IMR-90 (cell line): Measurements from ENCODE around the gene MIEF1. TPM values are rescaled to one million over a fixed set of nuclear protein-coding genes. Genes with fewer than 3 reads are reported as not detected.

ENCODE experiments used
- ATAC-seq: fragments of 200-7000 bp; cut with Tn5 transposase; 2 replicates; pipeline ENCODE4 v1.9.1; 2020; ENCODE audit warnings: low read depth, mild to moderate bottlenecking, moderate library complexity
- BruUV-seq: library from RNA; stranded (reverse); fragments of 400-500 nt; replicated peaks from 2 replicates; lab custom pipeline; 2021; lab: Mats Ljungman, UMichigan
- CTCF ChIA-PET: fragments of 300-600 bp; formaldehyde crosslinking; extraction: SDS; loops from one replicate; lab custom pipeline; 2021; ENCODE audit warnings: antibody characterized with exemption; lab: Yijun Ruan, JAX
- POLR2A ChIA-PET: fragments of 300-600 bp; sonication (Branson Sonifier 250); formaldehyde crosslinking; loops from one replicate; lab custom pipeline; 2022; ENCODE audit warnings: antibody characterized with exemption; ENCODE audit not compliant: unreplicated experiment; lab: Charles Lee
- DNase-seq: peaks from one replicate; pipeline ENCODE4 v3.0.0; 2013
- H2AFZ ChIP-seq: replicated peaks from 2 replicates; pipeline ENCODE3; 2013; ENCODE audit warnings: low read length, mild to moderate bottlenecking; ENCODE audit not compliant: poor library complexity
- H2AK5ac ChIP-seq: 2 replicates; pipeline ENCODE4 v1.6.1; 2013; ENCODE audit warnings: low read depth, low read length, inconsistent platforms
- H2AK9ac ChIP-seq: replicated peaks from 2 replicates; pipeline ENCODE3; 2013; ENCODE audit warnings: mild to moderate bottlenecking, low read depth, low read length, moderate library complexity; ENCODE audit not compliant: poor library complexity
- H2BK120ac ChIP-seq: 2 replicates; pipeline ENCODE4 v1.6.1; 2013; ENCODE audit warnings: low read depth, low read length, inconsistent platforms
- H2BK15ac ChIP-seq: 3 replicates; pipeline ENCODE4 v1.6.1; 2013; ENCODE audit warnings: low read depth, low read length, inconsistent platforms
- H2BK20ac ChIP-seq: 2 replicates; pipeline ENCODE4 v1.6.1; 2013; ENCODE audit warnings: low read depth, mild to moderate bottlenecking, inconsistent platforms, low read length, moderate library complexity
- H2BK5ac ChIP-seq: 2 replicates; pipeline ENCODE4 v1.6.1; 2013; ENCODE audit warnings: mild to moderate bottlenecking, low read depth, low read length, inconsistent platforms; ENCODE audit not compliant: poor library complexity, severe bottlenecking
- H3K14ac ChIP-seq: replicated peaks from 2 replicates; pipeline ENCODE4 v1.6.1; 2013; ENCODE audit warnings: low read depth, low read length, inconsistent platforms
- H3K18ac ChIP-seq: 2 replicates; pipeline ENCODE4 v1.6.1; 2013; ENCODE audit warnings: low read depth, low read length, control low read depth
- H3K23ac ChIP-seq: 2 replicates; pipeline ENCODE4 v1.6.1; 2013; ENCODE audit warnings: low read depth, low read length, inconsistent platforms
- H3K27ac ChIP-seq: 2 replicates; pipeline ENCODE4 v1.5.1; 2013; ENCODE audit warnings: mild to moderate bottlenecking, control low read depth, low read length; ENCODE audit not compliant: insufficient read depth
- H3K27me3 ChIP-seq: 2 replicates; pipeline ENCODE4 v1.6.1; 2013; ENCODE audit warnings: low read length; ENCODE audit not compliant: control insufficient read depth, insufficient read depth
- H3K36me3 ChIP-seq: 2 replicates; pipeline ENCODE4 v1.6.1; 2013; ENCODE audit warnings: low read length, mixed read lengths; ENCODE audit not compliant: control insufficient read depth, insufficient read depth
- H3K4ac ChIP-seq: 2 replicates; pipeline ENCODE4 v1.6.1; 2013; ENCODE audit warnings: low read depth, low read length, inconsistent platforms
- H3K4me1 ChIP-seq: 2 replicates; pipeline ENCODE4 v1.6.1; 2013; ENCODE audit warnings: low read length, mixed read lengths; ENCODE audit not compliant: control insufficient read depth, insufficient read depth
- H3K4me2 ChIP-seq: 2 replicates; pipeline ENCODE4 v1.6.1; 2013; ENCODE audit warnings: low read depth, mild to moderate bottlenecking, control low read depth, low read length, moderate library complexity
- H3K4me3 ChIP-seq: 2 replicates; pipeline ENCODE4 v1.5.1; 2013; ENCODE audit warnings: low read depth, mild to moderate bottlenecking, control low read depth, low read length, moderate library complexity; ENCODE audit not compliant: insufficient read depth
- H3K56ac ChIP-seq: 2 replicates; pipeline ENCODE4 v1.6.1; 2013; ENCODE audit warnings: low read length, inconsistent platforms; ENCODE audit not compliant: insufficient read depth; ENCODE audit errors: extremely low read depth
- H3K79me1 ChIP-seq, 2 experiments: 2 replicates each; pipeline ENCODE4 v1.6.1; 2013; ENCODE audit warnings: low read length in 2 of 2, inconsistent platforms in 1 of 2, low read depth in 1 of 2
- H3K9ac ChIP-seq: 2 replicates; pipeline ENCODE4 v1.6.1; 2013; ENCODE audit warnings: low read depth, low read length, control low read depth
- H3K9me1 ChIP-seq: 2 replicates; pipeline ENCODE4 v1.6.1; 2013; ENCODE audit warnings: low read length, inconsistent platforms; ENCODE audit not compliant: insufficient read depth
- H3K9me3 ChIP-seq: 2 replicates; pipeline ENCODE4 v1.6.1; 2013; ENCODE audit warnings: low read length; ENCODE audit not compliant: control insufficient read depth, insufficient read depth
- H4K20me1 ChIP-seq: 2 replicates; pipeline ENCODE4 v1.6.1; 2013; ENCODE audit warnings: low read length, inconsistent platforms; ENCODE audit not compliant: insufficient read depth
- H4K5ac ChIP-seq: 2 replicates; pipeline ENCODE4 v1.6.1; 2013; ENCODE audit warnings: mild to moderate bottlenecking, low read depth, low read length, control low read depth
- H4K8ac ChIP-seq, 2 experiments: 2 replicates each; pipeline ENCODE4 v1.6.1; 2013; ENCODE audit warnings: low read depth in 2 of 2, low read length in 2 of 2, control low read depth in 1 of 2, inconsistent platforms in 1 of 2
- H4K91ac ChIP-seq: 2 replicates; pipeline ENCODE4 v1.6.1; 2013; ENCODE audit warnings: low read depth, low read length, inconsistent platforms; ENCODE audit not compliant: insufficient read depth
- BHLHE40 ChIP-seq: fragments of 150-350 bp; IDR thresholded peaks from 2 replicates; pipeline ENCODE4 v1.6.1; 2016; ENCODE audit warnings: mild to moderate bottlenecking, low read depth, low read length
- CEBPB ChIP-seq: IDR thresholded peaks from 2 replicates; pipeline ENCODE4 v1.6.1; 2012; ENCODE audit warnings: low read depth, low read length, improper control_type of control experiment
- CHD1 ChIP-seq: IDR thresholded peaks from 2 replicates; pipeline ENCODE4 v1.6.1; 2012; ENCODE audit warnings: low read depth, low read length, improper control_type of control experiment
- FOS ChIP-seq: fragments of 150-350 bp; IDR thresholded peaks from 2 replicates; pipeline ENCODE4 v1.6.1; 2016; ENCODE audit warnings: low read depth, low read length
- MAFK ChIP-seq: IDR thresholded peaks from 2 replicates; pipeline ENCODE4 v1.6.1; 2012; ENCODE audit warnings: low read depth, low read length, improper control_type of control experiment
- MAZ ChIP-seq: IDR thresholded peaks from 2 replicates; pipeline ENCODE4 v1.6.1; 2012; ENCODE audit warnings: low read depth, mild to moderate bottlenecking, low read length, improper control_type of control experiment, moderate library complexity, borderline replicate concordance
- MXI1 ChIP-seq: IDR thresholded peaks from 2 replicates; pipeline ENCODE4 v1.6.1; 2012; ENCODE audit warnings: low read depth, mild to moderate bottlenecking, low read length, moderate library complexity, borderline replicate concordance
- NFE2L2 ChIP-seq: fragments of 150-350 bp; IDR thresholded peaks from 2 replicates; pipeline ENCODE4 v1.6.1; 2016; ENCODE audit warnings: low read depth, mild to moderate bottlenecking, low read length
- POLR2A ChIP-seq: IDR thresholded peaks from 2 replicates; pipeline ENCODE4 v1.6.1; 2012; ENCODE audit warnings: mild to moderate bottlenecking, low read depth, low read length
- RAD21 ChIP-seq: IDR thresholded peaks from 2 replicates; pipeline ENCODE4 v1.6.1; 2012; ENCODE audit warnings: low read length, improper control_type of control experiment
- RCOR1 ChIP-seq: IDR thresholded peaks from 2 replicates; pipeline ENCODE4 v1.6.1; 2012; ENCODE audit warnings: mild to moderate bottlenecking, low read length, improper control_type of control experiment; ENCODE audit not compliant: insufficient replicate concordance
- RFX5 ChIP-seq: IDR thresholded peaks from 2 replicates; pipeline ENCODE4 v1.8.0; 2012; ENCODE audit warnings: low read depth, mild to moderate bottlenecking, low read length, moderate library complexity
- SMC3 ChIP-seq: fragments of 150-350 bp; IDR thresholded peaks from 2 replicates; pipeline ENCODE4 v1.6.1; 2016; ENCODE audit warnings: low read depth, mild to moderate bottlenecking, antibody characterized with exemption, low read length, moderate library complexity
- WGBS, 2 experiments: methylation state at CpG; one replicate each; pipeline versions ENCODE4 v1.1.5 to v1.1.7; 2013; ENCODE audit warnings: missing lambda C conversion rate in 2 of 2; ENCODE audit not compliant: insufficient read length in 1 of 2; ENCODE audit errors: extremely low coverage in 2 of 2; 5-methylcytosine and 5-hydroxymethylcytosine counted together
- dilution Hi-C: fragments of 300-500 bp; cut with HindIII; formaldehyde crosslinking; loops from one replicate; pipeline ENCODE4 v1.14.3; 2018; ENCODE audit warnings: low sequenced_read_pairs; ENCODE audit not compliant: unreplicated experiment
- in situ Hi-C: fragments of 300-500 bp; cut with MboI; formaldehyde crosslinking; loops from 3 replicates; pipeline ENCODE4 v1.14.3; 2019; ENCODE audit warnings: low sequenced_read_pairs, inconsistent platforms, mixed read lengths
- intact Hi-C: fragments of 100-400 bp; cut with micrococcal nuclease; formaldehyde crosslinking; loops from 2 replicates; pipeline ENCODE4 v1.10.0; 2022
- polyA plus RNA-seq, 3 experiments: library from polyadenylated mRNA; depleted of rRNA; stranded (reverse); fragments of >200 nt; gene quantifications; 2 replicates each; pipeline ENCODE4 v1.2.3, GENCODE V29; 2012; ENCODE audit warnings: low replicate concordance in 1 of 3
- total RNA-seq: library from RNA; depleted of rRNA; stranded (reverse); fragments of >200 nt; gene quantifications from 2 replicates; pipeline ENCODE4 v1.2.3, GENCODE V29; 2012
- TF ChIP-seq, protein P1 (sequence below): fragments of 150-350 bp; IDR thresholded peaks from 2 replicates; pipeline ENCODE4 v1.6.1; 2016; ENCODE audit warnings: low read depth, mild to moderate bottlenecking, low read length, moderate library complexity, borderline replicate concordance
- TF ChIP-seq, protein P2 (sequence below): conservative IDR thresholded peaks from 2 replicates; pipeline ENCODE4 v1.5.1; 2012; ENCODE audit warnings: mild to moderate bottlenecking, low read depth, low read length, improper control_type of control experiment
- TF ChIP-seq, protein P3 (sequence below): fragments of 150-350 bp; IDR thresholded peaks from 2 replicates; pipeline ENCODE4 v1.6.1; 2017; ENCODE audit warnings: mild to moderate bottlenecking, antibody characterized with exemption, low read length, low read depth

MIEF1 gene
- total and polyA plus RNA-seq, 2 of the 4 experiments (the other 2 are of a cell fraction) = 9.7 to 16.9 TPM

DNA sequence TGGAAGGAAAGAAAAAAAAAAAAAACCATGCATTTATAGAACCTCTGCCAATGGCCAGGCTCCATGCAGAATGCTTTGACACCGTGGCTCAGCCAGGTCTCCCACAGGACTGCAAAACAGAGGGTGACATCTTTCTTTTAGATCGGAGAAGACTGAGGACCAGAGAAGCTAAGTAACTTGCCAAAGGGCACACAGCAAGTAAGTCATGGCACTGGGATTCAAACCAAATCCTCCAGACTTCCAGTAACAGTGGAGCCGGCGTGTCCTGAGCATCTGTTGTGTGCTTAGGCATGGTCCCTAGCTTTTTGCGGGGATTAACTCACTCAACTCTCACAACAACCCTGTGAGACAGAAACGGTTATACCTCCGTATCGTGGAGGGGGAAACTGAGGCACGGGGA, 24.5 kb upstream of the MIEF1 start:
- POLR2A ChIA-PET = no interaction called here
- Histone ChIP-seq H2BK15ac (no peak overlapping the region), H3K27me3 (peaks cover 8% of the 10 kb centered on the region; the same call in 1 of the 2 replicates), H4K91ac (no peak overlapping the region), H3K36me3 (no peaks in the 10 kb centered on the region), H2BK20ac (no peak overlapping the region), H4K20me1 (no peaks in the 10 kb centered on the region), H3K79me1 (no peaks in the 10 kb centered on the region), H3K9me1 (peaks cover 14% of the 10 kb centered on the region), H3K4me1 (peaks cover 20% of the 10 kb centered on the region), H2AK5ac (no peak overlapping the region), H2BK120ac (no peak overlapping the region), H3K56ac (no peak overlapping the region), H3K18ac (no peak overlapping the region), H2AFZ (peak overlapping the region; percentile 27), H3K23ac (no peak overlapping the region), H2BK5ac (no peak overlapping the region), H4K5ac (no peak overlapping the region), H3K4ac (no peak overlapping the region), H3K14ac (no peak overlapping the region), H3K9me3 (no peaks in the 10 kb centered on the region), H2AK9ac (no peak overlapping the region), H4K8ac (no peak overlapping the region), H3K27ac (no peak overlapping the region), H3K9ac (no peak overlapping the region), H3K4me2 (no peak overlapping the region), H3K4me3 (no peak overlapping the region)
- ATAC-seq (no peak), DNase-seq (no peak)
- CTCF ChIA-PET = no interaction called here
- 100% methylated on average over 1 of the region's 9 CpGs; no CpG with 5 or more reads in 1 of the 2 experiments for WGBS, 2 experiments
- in situ Hi-C loops = no loop called here
- TF ChIP-seq SMC3 (no peak), RAD21 (no peak), MAZ (no peak), POLR2A (no peak), RCOR1 (no peak), FOS (no peak), NFE2L2 (no peak), MAFK (no peak), RFX5 (no peak), CEBPB (no peak), CHD1 (no peak), BHLHE40 (no peak), MXI1 (no peak)
- TF ChIP-seq, protein P1, sequence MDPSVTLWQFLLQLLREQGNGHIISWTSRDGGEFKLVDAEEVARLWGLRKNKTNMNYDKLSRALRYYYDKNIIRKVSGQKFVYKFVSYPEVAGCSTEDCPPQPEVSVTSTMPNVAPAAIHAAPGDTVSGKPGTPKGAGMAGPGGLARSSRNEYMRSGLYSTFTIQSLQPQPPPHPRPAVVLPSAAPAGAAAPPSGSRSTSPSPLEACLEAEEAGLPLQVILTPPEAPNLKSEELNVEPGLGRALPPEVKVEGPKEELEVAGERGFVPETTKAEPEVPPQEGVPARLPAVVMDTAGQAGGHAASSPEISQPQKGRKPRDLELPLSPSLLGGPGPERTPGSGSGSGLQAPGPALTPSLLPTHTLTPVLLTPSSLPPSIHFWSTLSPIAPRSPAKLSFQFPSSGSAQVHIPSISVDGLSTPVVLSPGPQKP = no peak
- TF ChIP-seq, protein P2, sequence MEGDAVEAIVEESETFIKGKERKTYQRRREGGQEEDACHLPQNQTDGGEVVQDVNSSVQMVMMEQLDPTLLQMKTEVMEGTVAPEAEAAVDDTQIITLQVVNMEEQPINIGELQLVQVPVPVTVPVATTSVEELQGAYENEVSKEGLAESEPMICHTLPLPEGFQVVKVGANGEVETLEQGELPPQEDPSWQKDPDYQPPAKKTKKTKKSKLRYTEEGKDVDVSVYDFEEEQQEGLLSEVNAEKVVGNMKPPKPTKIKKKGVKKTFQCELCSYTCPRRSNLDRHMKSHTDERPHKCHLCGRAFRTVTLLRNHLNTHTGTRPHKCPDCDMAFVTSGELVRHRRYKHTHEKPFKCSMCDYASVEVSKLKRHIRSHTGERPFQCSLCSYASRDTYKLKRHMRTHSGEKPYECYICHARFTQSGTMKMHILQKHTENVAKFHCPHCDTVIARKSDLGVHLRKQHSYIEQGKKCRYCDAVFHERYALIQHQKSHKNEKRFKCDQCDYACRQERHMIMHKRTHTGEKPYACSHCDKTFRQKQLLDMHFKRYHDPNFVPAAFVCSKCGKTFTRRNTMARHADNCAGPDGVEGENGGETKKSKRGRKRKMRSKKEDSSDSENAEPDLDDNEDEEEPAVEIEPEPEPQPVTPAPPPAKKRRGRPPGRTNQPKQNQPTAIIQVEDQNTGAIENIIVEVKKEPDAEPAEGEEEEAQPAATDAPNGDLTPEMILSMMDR = no peak
- TF ChIP-seq, protein P3, sequence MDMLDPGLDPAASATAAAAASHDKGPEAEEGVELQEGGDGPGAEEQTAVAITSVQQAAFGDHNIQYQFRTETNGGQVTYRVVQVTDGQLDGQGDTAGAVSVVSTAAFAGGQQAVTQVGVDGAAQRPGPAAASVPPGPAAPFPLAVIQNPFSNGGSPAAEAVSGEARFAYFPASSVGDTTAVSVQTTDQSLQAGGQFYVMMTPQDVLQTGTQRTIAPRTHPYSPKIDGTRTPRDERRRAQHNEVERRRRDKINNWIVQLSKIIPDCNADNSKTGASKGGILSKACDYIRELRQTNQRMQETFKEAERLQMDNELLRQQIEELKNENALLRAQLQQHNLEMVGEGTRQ = no peak
- intact Hi-C loops = no loop called here
- dilution Hi-C loops = no loop called here
- BruUV-seq = no TSS peak
